HG03103 (cell line): Measurements from ENCODE around the gene BAG2.

Experiments used
- ATAC-seq: cut with Tn5 transposase; IDR thresholded peaks from one replicate; pipeline ENCODE4 v1.9.1; 2021; ENCODE audit warnings: low read depth; ENCODE audit not compliant: unreplicated experiment

The BAG2 gene

GRCh38 chr6:57221191-57221935 is 49.2 kb downstream of the BAG2 start:
- peak; percentile 47 for ATAC-seq

GRCh38 chr6:57221936-57222742 is 50.0 kb downstream of the BAG2 start, which contains the start of gene RAB23:
TSS of gene RAB23 (minus strand) at chr6:57222307. CDS start at chr6:57210380, 11,927 bp downstream.
- peak; percentile 85 for ATAC-seq

GRCh38 chr6:57222743-57223077 is 50.6 kb downstream of the BAG2 start:
- ATAC-seq: no peak

- no peak for ATAC-seq
These were observed 52.8 kb downstream of the BAG2 start for GRCh38 chr6:57224769-57225515.

- no peak for ATAC-seq
These were observed 54.1 kb downstream of the BAG2 start for GRCh38 chr6:57226221-57226620.
